Loucy (cell line): ENCODE measurements around the gene CYP4F22.

Experiments used
- EZH2phosphoT487 ChIP-seq: fragments of 200-600 bp; IDR thresholded peaks from 2 replicates; pipeline ENCODE4 v1.6.1; 2018; ENCODE audit warnings: antibody characterized with exemption, mild to moderate bottlenecking, moderate library complexity, borderline replicate concordance
- TF ChIP-seq, protein P1 (sequence below): fragments of 200-600 bp; sonication (generic); conservative IDR thresholded peaks from 2 replicates; pipeline ENCODE4 v1.5.1; 2014; ENCODE audit warnings: mild to moderate bottlenecking, antibody characterized with exemption, low read length

DNA sequence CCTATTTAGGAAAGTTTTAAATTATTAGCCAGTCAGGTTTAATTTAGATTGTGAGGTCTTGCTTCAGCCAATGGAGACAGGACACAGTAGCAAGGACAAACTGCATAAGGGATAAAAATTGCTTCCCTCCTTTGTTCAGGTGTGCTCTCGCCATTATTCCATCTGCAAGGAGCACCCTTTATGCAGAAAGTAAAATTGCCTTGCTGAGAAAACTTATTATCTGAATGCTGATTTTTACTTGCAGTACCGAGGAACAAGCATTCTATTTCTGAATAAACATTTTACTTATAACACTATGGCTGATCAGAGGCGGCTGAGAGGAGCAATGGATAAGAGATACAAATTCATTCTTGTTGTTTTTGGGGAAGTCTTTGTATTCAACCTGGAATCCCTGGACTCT, 8.0 kb downstream of the CYP4F22 start:
- TF ChIP-seq, protein P1, sequence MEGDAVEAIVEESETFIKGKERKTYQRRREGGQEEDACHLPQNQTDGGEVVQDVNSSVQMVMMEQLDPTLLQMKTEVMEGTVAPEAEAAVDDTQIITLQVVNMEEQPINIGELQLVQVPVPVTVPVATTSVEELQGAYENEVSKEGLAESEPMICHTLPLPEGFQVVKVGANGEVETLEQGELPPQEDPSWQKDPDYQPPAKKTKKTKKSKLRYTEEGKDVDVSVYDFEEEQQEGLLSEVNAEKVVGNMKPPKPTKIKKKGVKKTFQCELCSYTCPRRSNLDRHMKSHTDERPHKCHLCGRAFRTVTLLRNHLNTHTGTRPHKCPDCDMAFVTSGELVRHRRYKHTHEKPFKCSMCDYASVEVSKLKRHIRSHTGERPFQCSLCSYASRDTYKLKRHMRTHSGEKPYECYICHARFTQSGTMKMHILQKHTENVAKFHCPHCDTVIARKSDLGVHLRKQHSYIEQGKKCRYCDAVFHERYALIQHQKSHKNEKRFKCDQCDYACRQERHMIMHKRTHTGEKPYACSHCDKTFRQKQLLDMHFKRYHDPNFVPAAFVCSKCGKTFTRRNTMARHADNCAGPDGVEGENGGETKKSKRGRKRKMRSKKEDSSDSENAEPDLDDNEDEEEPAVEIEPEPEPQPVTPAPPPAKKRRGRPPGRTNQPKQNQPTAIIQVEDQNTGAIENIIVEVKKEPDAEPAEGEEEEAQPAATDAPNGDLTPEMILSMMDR: no peak
- TF ChIP-seq EZH2phosphoT487: no peak
